ENCODE measurements around the gene TRIM10.

The TRIM10 gene

GRCh38 chr6:30160785-30161531 is at the start of gene TRIM10:
TSS of gene TRIM10 (minus strand) at chr6:30161211. CDS start at chr6:30160858, 353 bp downstream.
- DNase-seq = peak; percentile 87

GRCh38 chr6:30207619-30208295 is 46.7 kb upstream of the TRIM10 start:
- no peak for DNase-seq

GRCh38 chr6:30206799-30207618 is 46.0 kb upstream of the TRIM10 start:
- DNase-seq = no peak

GRCh38 chr6:30206152-30206551 is 45.1 kb upstream of the TRIM10 start:
- DNase-seq = no peak

- no peak for DNase-seq
Measured at GRCh38 chr6:30204116-30204515, 43.1 kb upstream of the TRIM10 start.

GRCh38 chr6:30202366-30202765 is 41.4 kb upstream of the TRIM10 start:
- DNase-seq = no peak

GRCh38 chr6:30200551-30201281 is 39.7 kb upstream of the TRIM10 start:
- peak; percentile 83 for DNase-seq

- DNase-seq = no peak
Measured at GRCh38 chr6:30198166-30199084, 37.4 kb upstream of the TRIM10 start.

- DNase-seq = no peak
Measured at GRCh38 chr6:30196376-30196775, 35.4 kb upstream of the TRIM10 start.

GRCh38 chr6:30195951-30196350 is 34.9 kb upstream of the TRIM10 start:
- no peak for DNase-seq

GRCh38 chr6:30194797-30195690 is 34.0 kb upstream of the TRIM10 start:
- DNase-seq = no peak

GRCh38 chr6:30192076-30192475 is 31.1 kb upstream of the TRIM10 start:
- no peak for DNase-seq

- no peak for DNase-seq
Measured at GRCh38 chr6:30188541-30188940, 27.5 kb upstream of the TRIM10 start.

- no peak for DNase-seq
Measured at GRCh38 chr6:30185846-30186484, 25.0 kb upstream of the TRIM10 start.

- no peak for DNase-seq
Measured at GRCh38 chr6:30184417-30185031, 23.5 kb upstream of the TRIM10 start.

- no peak for DNase-seq
Measured at GRCh38 chr6:30180145-30180544, 19.1 kb upstream of the TRIM10 start.

- DNase-seq = no peak
Measured at GRCh38 chr6:30178837-30179236, 17.8 kb upstream of the TRIM10 start.

- DNase-seq = no peak
Measured at GRCh38 chr6:30175765-30176164, 14.8 kb upstream of the TRIM10 start.

GRCh38 chr6:30172681-30173080 is 11.7 kb upstream of the TRIM10 start:
- DNase-seq = no peak
